ENCODE measurements around the gene UMAD1. TPM values are rescaled to one million over a fixed set of nuclear protein-coding genes. Genes with fewer than 3 reads are reported as not detected.

UMAD1 gene
- total RNA-seq, 1 experiment from 2014 or later = 25.1 TPM

- no peak for DNase-seq (ENCODE audit: low read depth)
These were observed 48.4 kb downstream of the UMAD1 start for GRCh38 chr7:7688956-7689355.

GRCh38 chr7:7693881-7694280, 53.3 kb downstream of the UMAD1 start:
- peak; percentile 88 for DNase-seq (ENCODE audit: low read depth)

- DNase-seq (ENCODE audit: low read depth) = no peak
These were observed 54.0 kb downstream of the UMAD1 start for GRCh38 chr7:7694542-7694941.

GRCh38 chr7:7695111-7695817, 54.7 kb downstream of the UMAD1 start:
- DNase-seq (ENCODE audit: low read depth) = no peak

- DNase-seq (ENCODE audit: low read depth) = peak; percentile 66
These were observed 56.0 kb downstream of the UMAD1 start for GRCh38 chr7:7696458-7697119.

- no peak for DNase-seq (ENCODE audit: low read depth)
These were observed 58.4 kb downstream of the UMAD1 start for GRCh38 chr7:7698930-7699329.

GRCh38 chr7:7699380-7699779, 58.8 kb downstream of the UMAD1 start:
- no peak for DNase-seq (ENCODE audit: low read depth)

GRCh38 chr7:7699970-7700369, 59.4 kb downstream of the UMAD1 start:
- DNase-seq (ENCODE audit: low read depth) = no peak

- no peak for DNase-seq (ENCODE audit: low read depth)
These were observed 61.0 kb downstream of the UMAD1 start for GRCh38 chr7:7701527-7701926.

GRCh38 chr7:7702826-7703225, 62.3 kb downstream of the UMAD1 start:
- no peak for DNase-seq (ENCODE audit: low read depth)

GRCh38 chr7:7703427-7703826, 62.9 kb downstream of the UMAD1 start:
- no peak for DNase-seq (ENCODE audit: low read depth)

- DNase-seq (ENCODE audit: low read depth) = no peak
These were observed 64.3 kb downstream of the UMAD1 start for GRCh38 chr7:7704867-7705266.

- DNase-seq (ENCODE audit: low read depth) = no peak
These were observed 64.8 kb downstream of the UMAD1 start for GRCh38 chr7:7705318-7705717.

- DNase-seq (ENCODE audit: low read depth) = no peak
These were observed 65.6 kb downstream of the UMAD1 start for GRCh38 chr7:7706101-7706511.

GRCh38 chr7:7706556-7707172, 66.1 kb downstream of the UMAD1 start:
- peak; percentile 81 for DNase-seq (ENCODE audit: low read depth)

- DNase-seq (ENCODE audit: low read depth) = no peak
These were observed 66.7 kb downstream of the UMAD1 start for GRCh38 chr7:7707246-7707645.

GRCh38 chr7:7707806-7708205, 67.3 kb downstream of the UMAD1 start:
- peak; percentile 28 for DNase-seq (ENCODE audit: low read depth)

- no peak for DNase-seq (ENCODE audit: low read depth)
These were observed 68.7 kb downstream of the UMAD1 start for GRCh38 chr7:7709291-7709690.

GRCh38 chr7:7710469-7710868, 69.9 kb downstream of the UMAD1 start:
- DNase-seq (ENCODE audit: low read depth) = no peak

GRCh38 chr7:7713730-7714129, 73.2 kb downstream of the UMAD1 start:
- DNase-seq (ENCODE audit: low read depth) = no peak

GRCh38 chr7:7718492-7718891, 77.9 kb downstream of the UMAD1 start, which contains the start of gene RPA3:
Gene RPA3 (minus strand): TSS chr7:7718607. CDS start chr7:7640418, 78,189 bp downstream.
- DNase-seq (ENCODE audit: low read depth) = no peak

GRCh38 chr7:7719236-7719635, 78.7 kb downstream of the UMAD1 start:
- DNase-seq (ENCODE audit: low read depth) = peak; percentile 99

GRCh38 chr7:7720193-7720592, 79.6 kb downstream of the UMAD1 start:
- DNase-seq (ENCODE audit: low read depth) = no peak
